HG03432 (cell line): ENCODE data around the gene NINJ2.
"Not testable (repeated sequence)": the region's sequence is repeated elsewhere in the genome, so short reads cannot be mapped to it uniquely, and the experiment has no call there.

Experiments used
- ATAC-seq: cut with Tn5 transposase; IDR thresholded peaks from one replicate; pipeline ENCODE4 v1.9.1; 2021; ENCODE audit warnings: mild to moderate bottlenecking, moderate library complexity; ENCODE audit not compliant: unreplicated experiment

NINJ2 gene

GRCh38 chr12:642633-643474, 20.4 kb downstream of the NINJ2 start:
- ATAC-seq = peak; percentile 74

- ATAC-seq = not testable (repeated sequence)
Observed at GRCh38 chr12:641321-641720, 21.9 kb downstream of the NINJ2 start.

GRCh38 chr12:640773-641172, 22.5 kb downstream of the NINJ2 start:
- no peak for ATAC-seq

GRCh38 chr12:639988-640387, 23.3 kb downstream of the NINJ2 start:
- no peak for ATAC-seq

- no peak for ATAC-seq
Observed at GRCh38 chr12:639566-639965, 23.7 kb downstream of the NINJ2 start.

- no peak for ATAC-seq
Observed at GRCh38 chr12:638953-639557, 24.2 kb downstream of the NINJ2 start.

GRCh38 chr12:636632-637031, 26.6 kb downstream of the NINJ2 start:
- no peak for ATAC-seq

GRCh38 chr12:633731-634130, 29.5 kb downstream of the NINJ2 start:
- no peak for ATAC-seq

- no peak for ATAC-seq
Observed at GRCh38 chr12:632102-632696, 31.0 kb downstream of the NINJ2 start.

- ATAC-seq = peak; percentile 96
Observed at GRCh38 chr12:630656-631632, 32.3 kb downstream of the NINJ2 start.

GRCh38 chr12:628742-629078, 34.5 kb downstream of the NINJ2 start:
- not testable (repeated sequence) for ATAC-seq

- no peak for ATAC-seq
Observed at GRCh38 chr12:627863-628741, 35.1 kb downstream of the NINJ2 start.

GRCh38 chr12:627285-627684, 36.0 kb downstream of the NINJ2 start:
- no peak for ATAC-seq

- ATAC-seq = no peak
Observed at GRCh38 chr12:625998-626397, 37.2 kb downstream of the NINJ2 start.

GRCh38 chr12:623865-624372, 39.3 kb downstream of the NINJ2 start:
- ATAC-seq = no peak

- ATAC-seq = no peak
Observed at GRCh38 chr12:623172-623864, 39.9 kb downstream of the NINJ2 start.

- no peak for ATAC-seq
Observed at GRCh38 chr12:622416-622815, 40.8 kb downstream of the NINJ2 start.

- no peak for ATAC-seq
Observed at GRCh38 chr12:619346-619745, 43.9 kb downstream of the NINJ2 start.

GRCh38 chr12:618605-619004, 44.6 kb downstream of the NINJ2 start:
- ATAC-seq = no peak
